Neural cell (in vitro differentiated cells): Measurements from ENCODE around the gene INMT. TPM values are rescaled to one million over a fixed set of nuclear protein-coding genes. Genes with fewer than 3 reads are reported as not detected.

Experiments used
- H2AFZ ChIP-seq: fragments of 200-600, 300-800 bp; sonication (generic), shearing (Covaris generic); 2 replicates; pipeline ENCODE4 v1.6.0; 2014; ENCODE audit warnings: low read depth, mild to moderate bottlenecking, antibody characterized with exemption, low read length, moderate library complexity
- H3F3A ChIP-seq: fragments of 200-600 bp; shearing (Covaris generic); 2 replicates; pipeline ENCODE4 v1.6.1; 2016; ENCODE audit warnings: mild to moderate bottlenecking, moderate library complexity, mixed read lengths, antibody characterized with exemption, low read length; ENCODE audit not compliant: insufficient read depth, poor library complexity, severe bottlenecking
- H3K27ac ChIP-seq: fragments of 200-600, 300-800 bp; sonication (generic), shearing (Covaris generic); 2 replicates; pipeline ENCODE4 v1.5.1; 2014; ENCODE audit warnings: mild to moderate bottlenecking, low read length, moderate library complexity
- H3K27me3 ChIP-seq: fragments of 300-800, 200-600 bp; sonication (generic), shearing (Covaris generic); 2 replicates; pipeline ENCODE4 v1.6.0; 2014; ENCODE audit warnings: mild to moderate bottlenecking, low read depth, low read length, moderate library complexity; ENCODE audit not compliant: insufficient read depth
- H3K36me3 ChIP-seq: fragments of 300-800, 200-600 bp; sonication (generic), shearing (Covaris generic); 2 replicates; pipeline ENCODE4 v1.5.1; 2014; ENCODE audit warnings: mild to moderate bottlenecking, antibody characterized with exemption, low read length, moderate library complexity; ENCODE audit not compliant: insufficient read depth
- H3K4me2 ChIP-seq: fragments of 300-800, 200-600 bp; sonication (generic), shearing (Covaris generic); 2 replicates; pipeline ENCODE4 v1.6.0; 2014; ENCODE audit warnings: mild to moderate bottlenecking, low read length
- H3K4me3 ChIP-seq: fragments of 300-800, 200-600 bp; sonication (generic), shearing (Covaris generic); 2 replicates; pipeline ENCODE4 v1.5.1; 2014; ENCODE audit warnings: mild to moderate bottlenecking, low read length, moderate library complexity
- H3K79me2 ChIP-seq: fragments of 200-600 bp; shearing (Covaris generic); replicated peaks from 2 replicates; pipeline ENCODE4 v1.6.0; 2014; ENCODE audit warnings: mild to moderate bottlenecking, low read length, moderate library complexity; ENCODE audit not compliant: insufficient read depth
- H3K9ac ChIP-seq: fragments of 300-800, 200-600 bp; sonication (generic), shearing (Covaris generic); 2 replicates; pipeline ENCODE4 v1.6.1; 2016; ENCODE audit warnings: mild to moderate bottlenecking, low read length, mixed read lengths
- H3K9me2 ChIP-seq: fragments of 200-600 bp; shearing (Covaris generic); 2 replicates; pipeline ENCODE4 v1.6.1; 2016; ENCODE audit warnings: mild to moderate bottlenecking, low read length, mixed read lengths; ENCODE audit not compliant: insufficient read depth
- H3K9me3 ChIP-seq: fragments of 200-600, 300-800 bp; sonication (generic), shearing (Covaris generic); 2 replicates; pipeline ENCODE4 v1.6.1; 2016; ENCODE audit warnings: mild to moderate bottlenecking, mixed run types, low read length, moderate library complexity, mixed read lengths
- H4K20me1 ChIP-seq: fragments of 200-600 bp; shearing (Covaris generic); 2 replicates; pipeline ENCODE4 v1.6.1; 2016; ENCODE audit warnings: mild to moderate bottlenecking, mixed run types; ENCODE audit not compliant: insufficient read depth
- CTCF ChIP-seq: fragments of 450-650 bp; IDR thresholded peaks from 2 replicates; pipeline ENCODE4 v1.5.1; 2014; ENCODE audit warnings: antibody characterized with exemption, mild to moderate bottlenecking, moderate library complexity; ENCODE audit not compliant: poor library complexity, severe bottlenecking
- EP300 ChIP-seq: fragments of 450-650 bp; conservative IDR thresholded peaks from 2 replicates; pipeline ENCODE4 v1.6.1; 2014; ENCODE audit warnings: antibody characterized with exemption, mild to moderate bottlenecking, moderate library complexity; ENCODE audit not compliant: poor library complexity, severe bottlenecking
- EZH2 ChIP-seq: fragments of 200-600, 300-800 bp; shearing (Covaris generic), sonication (generic); IDR thresholded peaks from 2 replicates; pipeline ENCODE4 v1.6.1; 2014; ENCODE audit warnings: antibody characterized with exemption, low read length, borderline replicate concordance, mild to moderate bottlenecking; ENCODE audit not compliant: insufficient read depth, poor library complexity, severe bottlenecking
- MXI1 ChIP-seq: fragments of 450-650 bp; conservative IDR thresholded peaks from 2 replicates; pipeline ENCODE4 v1.6.1; 2014; ENCODE audit warnings: antibody characterized with exemption, mild to moderate bottlenecking; ENCODE audit not compliant: poor library complexity, severe bottlenecking
- POLR2AphosphoS5 ChIP-seq: IDR thresholded peaks from 2 replicates; pipeline ENCODE4 v1.6.1; 2012
- RAD21 ChIP-seq: fragments of 450-650 bp; conservative IDR thresholded peaks from 2 replicates; pipeline ENCODE4 v1.6.1; 2014; ENCODE audit warnings: antibody characterized with exemption, mild to moderate bottlenecking, moderate library complexity
- SMC3 ChIP-seq: fragments of 450-650 bp; conservative IDR thresholded peaks from 2 replicates; pipeline ENCODE4 v1.6.1; 2014; ENCODE audit warnings: antibody characterized with exemption, mild to moderate bottlenecking, moderate library complexity; ENCODE audit not compliant: poor library complexity
- TAF1 ChIP-seq: IDR thresholded peaks from 2 replicates; pipeline ENCODE4 v1.6.1; 2012; ENCODE audit warnings: low read depth
- polyA plus RNA-seq: library from polyadenylated mRNA; depleted of rRNA; stranded (reverse); fragments of >200 nt; gene quantifications from 2 replicates; pipeline ENCODE4 v1.2.3, GENCODE V29; 2014
- TF ChIP-seq, protein P1 (sequence below): IDR thresholded peaks from 2 replicates; pipeline ENCODE4 v1.6.1; 2012; ENCODE audit warnings: borderline replicate concordance

The INMT gene
- polyA plus RNA-seq, 1 donor from 2014 or later: 0.66 TPM

GRCh38 chr7:30800785-30801252, 48.9 kb downstream of the INMT start:
- no peaks in the 10 kb centered on the region for H3K9me2 ChIP-seq
- H3K27ac ChIP-seq: no peak overlapping the region
- H3K27me3 ChIP-seq: no peaks in the 10 kb centered on the region
- H4K20me1 ChIP-seq: no peaks in the 10 kb centered on the region
- no peak overlapping the region for H3K9ac ChIP-seq
- no peaks in the 10 kb centered on the region for H3K9me3 ChIP-seq
- H3K4me2 ChIP-seq: no peak overlapping the region
- H2AFZ ChIP-seq: no peak overlapping the region
- TF ChIP-seq RAD21 (peak; percentile 93), CTCF (peak; percentile 94), SMC3 (peak; percentile 89), EZH2 (no peak)
- TF ChIP-seq, protein P1, sequence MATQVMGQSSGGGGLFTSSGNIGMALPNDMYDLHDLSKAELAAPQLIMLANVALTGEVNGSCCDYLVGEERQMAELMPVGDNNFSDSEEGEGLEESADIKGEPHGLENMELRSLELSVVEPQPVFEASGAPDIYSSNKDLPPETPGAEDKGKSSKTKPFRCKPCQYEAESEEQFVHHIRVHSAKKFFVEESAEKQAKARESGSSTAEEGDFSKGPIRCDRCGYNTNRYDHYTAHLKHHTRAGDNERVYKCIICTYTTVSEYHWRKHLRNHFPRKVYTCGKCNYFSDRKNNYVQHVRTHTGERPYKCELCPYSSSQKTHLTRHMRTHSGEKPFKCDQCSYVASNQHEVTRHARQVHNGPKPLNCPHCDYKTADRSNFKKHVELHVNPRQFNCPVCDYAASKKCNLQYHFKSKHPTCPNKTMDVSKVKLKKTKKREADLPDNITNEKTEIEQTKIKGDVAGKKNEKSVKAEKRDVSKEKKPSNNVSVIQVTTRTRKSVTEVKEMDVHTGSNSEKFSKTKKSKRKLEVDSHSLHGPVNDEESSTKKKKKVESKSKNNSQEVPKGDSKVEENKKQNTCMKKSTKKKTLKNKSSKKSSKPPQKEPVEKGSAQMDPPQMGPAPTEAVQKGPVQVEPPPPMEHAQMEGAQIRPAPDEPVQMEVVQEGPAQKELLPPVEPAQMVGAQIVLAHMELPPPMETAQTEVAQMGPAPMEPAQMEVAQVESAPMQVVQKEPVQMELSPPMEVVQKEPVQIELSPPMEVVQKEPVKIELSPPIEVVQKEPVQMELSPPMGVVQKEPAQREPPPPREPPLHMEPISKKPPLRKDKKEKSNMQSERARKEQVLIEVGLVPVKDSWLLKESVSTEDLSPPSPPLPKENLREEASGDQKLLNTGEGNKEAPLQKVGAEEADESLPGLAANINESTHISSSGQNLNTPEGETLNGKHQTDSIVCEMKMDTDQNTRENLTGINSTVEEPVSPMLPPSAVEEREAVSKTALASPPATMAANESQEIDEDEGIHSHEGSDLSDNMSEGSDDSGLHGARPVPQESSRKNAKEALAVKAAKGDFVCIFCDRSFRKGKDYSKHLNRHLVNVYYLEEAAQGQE: no peak
- no peaks in the 10 kb centered on the region for H3K36me3 ChIP-seq
- H3F3A ChIP-seq: no peaks in the 10 kb centered on the region
- no peaks in the 10 kb centered on the region for H3K79me2 ChIP-seq
- H3K4me3 ChIP-seq: no peak overlapping the region

DNA sequence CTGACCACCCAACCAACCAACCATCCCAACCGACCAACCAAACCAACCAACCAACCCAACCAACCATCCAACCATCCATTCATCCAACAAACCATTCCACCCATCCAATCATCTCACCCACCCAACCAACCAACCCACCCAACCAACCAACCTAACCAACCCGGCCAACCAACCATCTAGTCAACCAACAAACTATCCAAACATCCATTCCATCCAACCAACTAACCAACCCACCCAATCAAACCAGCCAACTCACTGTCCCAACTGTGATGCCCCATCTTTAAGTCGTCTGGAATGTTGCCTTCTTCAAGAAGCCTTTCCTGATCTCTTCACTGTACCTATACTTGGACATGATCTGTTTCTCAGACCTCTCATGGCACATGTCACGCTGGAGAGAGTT, 50.9 kb downstream of the INMT start:
- Histone ChIP-seq H3K36me3 (no peaks in the 10 kb centered on the region), H3K9me2 (no peaks in the 10 kb centered on the region), H3F3A (no peaks in the 10 kb centered on the region), H3K4me2 (no peak overlapping the region), H3K27ac (no peak overlapping the region), H3K79me2 (no peaks in the 10 kb centered on the region), H3K9ac (no peak overlapping the region), H4K20me1 (no peaks in the 10 kb centered on the region), H3K27me3 (no peaks in the 10 kb centered on the region), H2AFZ (no peak overlapping the region), H3K4me3 (no peak overlapping the region), H3K9me3 (no peaks in the 10 kb centered on the region)
- no peak for TF ChIP-seq POLR2AphosphoS5
- no peak for TF ChIP-seq MXI1
- TF ChIP-seq CTCF: no peak
- no peak for TF ChIP-seq EZH2
- no peak for TF ChIP-seq TAF1
- TF ChIP-seq RAD21: no peak
- TF ChIP-seq EP300: no peak
